Activated CD4-positive, alpha-beta T cell treated with anti-CD3 and anti-CD28 coated beads, Interleukin-2, amount 10 ng/mL, durations not matched to agents 7 days and 5 days (primary cell): ENCODE results near the gene ISG20L2. TPM values are rescaled to one million over a fixed set of nuclear protein-coding genes. Genes with fewer than 3 reads are reported as not detected.

Source experiments
- CTCF ChIA-PET: fragments of 350-600 bp; sonication (Branson Sonifier 250); formaldehyde crosslinking; loops from one replicate; lab custom pipeline; 2021; ENCODE audit warnings: antibody characterized with exemption; lab: Charles Lee
- POLR2A ChIA-PET: fragments of 350-600 bp; sonication (Branson Sonifier 250); formaldehyde crosslinking; loops from one replicate; lab custom pipeline; 2021; ENCODE audit warnings: antibody characterized with exemption; lab: Charles Lee
- DNase-seq: peaks from one replicate; pipeline ENCODE4 v3.0.0-alpha.2; 2020
- H3K27ac Mint-ChIP-seq: one replicate; pipeline ENCODE4 v1.8.0; 2021; ENCODE audit warnings: mild to moderate bottlenecking, moderate library complexity, mixed read lengths
- H3K27me3 Mint-ChIP-seq: one replicate; pipeline ENCODE4 v1.8.0; 2021; ENCODE audit warnings: mixed read lengths
- H3K36me3 Mint-ChIP-seq: one replicate; pipeline ENCODE4 v1.8.0; 2021; ENCODE audit warnings: low read depth, mixed read lengths
- H3K4me1 Mint-ChIP-seq: one replicate; pipeline ENCODE4 v1.8.0; 2021; ENCODE audit warnings: mixed read lengths
- H3K4me3 Mint-ChIP-seq: one replicate; pipeline ENCODE4 v1.8.0; 2021; ENCODE audit warnings: mild to moderate bottlenecking, moderate library complexity, mixed read lengths
- H3K9me3 Mint-ChIP-seq: one replicate; pipeline ENCODE4 v1.8.0; 2021; ENCODE audit warnings: mixed read lengths
- total RNA-seq, 2 experiments: library from RNA; stranded (reverse); gene quantifications; one replicate each; pipeline ENCODE4 v1.2.3, GENCODE V29; 2021

Gene ISG20L2
- total RNA-seq, 2 experiments from 2014 or later = 47.0 to 58.0 TPM

- Mint-ChIP-seq H3K4me3 (no peak overlapping the region), H3K27me3 (peaks cover 75% of the 10 kb centered on the region), H3K27ac (no peak overlapping the region), H3K4me1 (peaks cover 3% of the 10 kb centered on the region), H3K36me3 (no peaks in the 10 kb centered on the region), H3K9me3 (no peaks in the 10 kb centered on the region)
- no peak for DNase-seq
- CTCF ChIA-PET = interaction anchor here (0.6 to 5.9 kb wide), 10 partner anchors 8 to 252 kb away, joined by 3 to 41 read pairs (median 4); no protein-coding TSS in a partner anchor
- POLR2A ChIA-PET = no interaction called here
Observed at GRCh38 chr1:156676114-156676819, 52.3 kb downstream of the ISG20L2 start.

- Mint-ChIP-seq H3K9me3 (no peaks in the 10 kb centered on the region), H3K4me1 (peaks cover 3% of the 10 kb centered on the region), H3K36me3 (no peaks in the 10 kb centered on the region), H3K27me3 (peaks cover 73% of the 10 kb centered on the region), H3K27ac (no peak overlapping the region), H3K4me3 (no peak overlapping the region)
- CTCF ChIA-PET = interaction anchor here (0.6 to 5.9 kb wide), 8 partner anchors 9 to 114 kb away, joined by 3 to 41 read pairs (median 4); no protein-coding TSS in a partner anchor
- no peak for DNase-seq
- POLR2A ChIA-PET = no interaction called here
Observed at GRCh38 chr1:156675210-156676113, 53.1 kb downstream of the ISG20L2 start.

GRCh38 chr1:156673387-156674121 is 55.0 kb downstream of the ISG20L2 start:
- Mint-ChIP-seq H3K36me3 (no peaks in the 10 kb centered on the region), H3K9me3 (no peaks in the 10 kb centered on the region), H3K4me3 (no peak overlapping the region), H3K27ac (no peak overlapping the region), H3K4me1 (peaks cover 3% of the 10 kb centered on the region), H3K27me3 (peaks cover 59% of the 10 kb centered on the region)
- CTCF ChIA-PET = interaction anchor here (0.5 to 1.4 kb wide), 3 partner anchors 17 to 260 kb away, joined by 3 to 10 read pairs (median 7); no protein-coding TSS in a partner anchor
- DNase-seq = no peak
- POLR2A ChIA-PET = no interaction called here

Other genes with a start within 250 kb of the ISG20L2 start
- 10 to 100 TPM; 34.0 to 39.4 TPM for gene MEF2D, start 228.0 kb downstream of the ISG20L2 start, total RNA-seq
- 10 to 100 TPM; 25.2 to 25.5 TPM for gene IQGAP3, start 156.2 kb downstream of the ISG20L2 start, total RNA-seq
- gene TTC24, start 149.0 kb downstream of the ISG20L2 start, total RNA-seq = 1 to 10 TPM; 2.9 to 4.6 TPM
- gene NAXE, start 137.0 kb downstream of the ISG20L2 start, total RNA-seq = 10 to 100 TPM; 52.9 to 54.2 TPM
- 10 to 100 TPM; 29.9 to 33.4 TPM for gene GPATCH4, start 127.3 kb downstream of the ISG20L2 start, total RNA-seq
- gene HAPLN2, start 109.4 kb downstream of the ISG20L2 start, total RNA-seq = under 1 TPM in 1 of 2 experiments, not detected in 1; 0.62 TPM
- not detected for gene BCAN, start 86.6 kb downstream of the ISG20L2 start, total RNA-seq
- not detected for gene NES, start 51.4 kb downstream of the ISG20L2 start, total RNA-seq
- gene CRABP2, start 23.2 kb downstream of the ISG20L2 start, total RNA-seq = 1 to 10 TPM in 1 of 2 experiments, under 1 TPM in 1; 0.77 to 1.1 TPM
- gene METTL25B, start 297 bp downstream of the ISG20L2 start, total RNA-seq = 10 to 100 TPM; 26.2 to 29.7 TPM
- gene MRPL24, start 12.3 kb upstream of the ISG20L2 start, total RNA-seq = 10 to 100 TPM; 50.4 to 54.7 TPM
- 100 to 1,000 TPM; 288 to 301 TPM for gene HDGF, start 22.9 kb upstream of the ISG20L2 start, total RNA-seq
- 10 to 100 TPM; 70.6 to 87.7 TPM for gene PRCC, start 38.8 kb upstream of the ISG20L2 start, total RNA-seq
- 10 to 100 TPM; 56.3 to 63.5 TPM for gene SH2D2A, start 88.1 kb upstream of the ISG20L2 start, total RNA-seq
- under 1 TPM in 1 of 2 experiments, not detected in 1; 0.05 TPM for gene INSRR, start 130.4 kb upstream of the ISG20L2 start, total RNA-seq
- 1 to 10 TPM; 1.9 to 2.0 TPM for gene NTRK1, start 132.1 kb upstream of the ISG20L2 start, total RNA-seq
- under 1 TPM; 0.07 to 0.15 TPM for gene PEAR1, start 165.0 kb upstream of the ISG20L2 start, total RNA-seq
- gene LRRC71, start 191.9 kb upstream of the ISG20L2 start, total RNA-seq = not detected